ENCODE results near the gene HPSE2.

HPSE2 gene

GRCh38 chr10:99084161-99084560 lies 151.5 kb downstream of the HPSE2 start:
- TF ChIP-seq TSHZ2 (CRISPR knock-in tag; IDR thresholded peaks at IDR 0.05) (no peak), PATZ1 (CRISPR knock-in tag; IDR thresholded peaks at IDR 0.05; ENCODE audit: borderline replicate concordance) (no peak), TOX (CRISPR knock-in tag; IDR thresholded peaks at IDR 0.05; ENCODE audit: borderline replicate concordance) (no peak), ZNF8 (CRISPR knock-in tag; IDR thresholded peaks at IDR 0.05) (no peak), CSDC2 (CRISPR knock-in tag; IDR thresholded peaks at IDR 0.05) (no peak), ZC3H10 (CRISPR knock-in tag; IDR thresholded peaks at IDR 0.05) (no peak), BACH2 (CRISPR knock-in tag; IDR thresholded peaks at IDR 0.05; ENCODE audit: borderline replicate concordance) (no peak), CSRNP3 (CRISPR knock-in tag; IDR thresholded peaks at IDR 0.05) (no peak), OSR1 (CRISPR knock-in tag; IDR thresholded peaks at IDR 0.05) (no peak), ARNTL (CRISPR knock-in tag; IDR thresholded peaks at IDR 0.05; ENCODE audit: borderline replicate concordance, low read depth) (no peak), ISL1 (CRISPR knock-in tag; IDR thresholded peaks at IDR 0.05) (no peak), ZNF565 (CRISPR knock-in tag; conservative IDR thresholded peaks at IDR 0.05; ENCODE audit: low read depth) (no peak), TCF4 (CRISPR knock-in tag; IDR thresholded peaks at IDR 0.05; ENCODE audit: borderline replicate concordance) (no peak), SNAI2 (CRISPR knock-in tag; IDR thresholded peaks at IDR 0.05) (no peak)
- no peak for ATAC-seq

- TF ChIP-seq RARB (CRISPR knock-in tag; IDR thresholded peaks at IDR 0.05) (no peak), ISL1 (CRISPR knock-in tag; IDR thresholded peaks at IDR 0.05) (peak; percentile 90)
- no peak for ATAC-seq
These were observed 155.2 kb downstream of the HPSE2 start for GRCh38 chr10:99080275-99080945.

- ATAC-seq: no peak
- TF ChIP-seq PATZ1 (CRISPR knock-in tag; IDR thresholded peaks at IDR 0.05; ENCODE audit: borderline replicate concordance): no peak
- no peak for TF ChIP-seq CREB5 (CRISPR knock-in tag; IDR thresholded peaks at IDR 0.05; ENCODE audit: low read depth)
- no peak for TF ChIP-seq POU6F1 (CRISPR knock-in tag; IDR thresholded peaks at IDR 0.05; ENCODE audit: borderline replicate concordance, low read depth)
- no peak for TF ChIP-seq GLIS3 (CRISPR knock-in tag; IDR thresholded peaks at IDR 0.05)
- TF ChIP-seq OSR1 (CRISPR knock-in tag; IDR thresholded peaks at IDR 0.05): no peak
- no peak for TF ChIP-seq RARB (CRISPR knock-in tag; IDR thresholded peaks at IDR 0.05)
- no peak for TF ChIP-seq ZNF8 (CRISPR knock-in tag; IDR thresholded peaks at IDR 0.05)
- TF ChIP-seq CSDC2 (CRISPR knock-in tag; IDR thresholded peaks at IDR 0.05): no peak
- TF ChIP-seq ESRRG (CRISPR knock-in tag; IDR thresholded peaks at IDR 0.05): no peak
- TF ChIP-seq ZNF70 (CRISPR knock-in tag; IDR thresholded peaks at IDR 0.05): no peak
- no peak for TF ChIP-seq ARNTL (CRISPR knock-in tag; IDR thresholded peaks at IDR 0.05; ENCODE audit: borderline replicate concordance, low read depth)
- TF ChIP-seq CSRNP3 (CRISPR knock-in tag; IDR thresholded peaks at IDR 0.05): no peak
- no peak for TF ChIP-seq ZC3H10 (CRISPR knock-in tag; IDR thresholded peaks at IDR 0.05)
- no peak for TF ChIP-seq ZNF565 (CRISPR knock-in tag; conservative IDR thresholded peaks at IDR 0.05; ENCODE audit: low read depth)
- TF ChIP-seq ZFP3 (CRISPR knock-in tag; IDR thresholded peaks at IDR 0.05): no peak
- TF ChIP-seq ISL1 (CRISPR knock-in tag; IDR thresholded peaks at IDR 0.05): no peak
These were observed 173.1 kb downstream of the HPSE2 start for GRCh38 chr10:99062591-99062990.
